Activated CD8-positive, alpha-beta T cell treated with anti-CD3 and anti-CD28 coated beads for 36 hours (primary cell): ENCODE data around the gene ZBP1. TPM values are rescaled to one million over a fixed set of nuclear protein-coding genes. Genes with fewer than 3 reads are reported as not detected.
A peak's percentile ranks its signal among the peaks of the same experiment; 100 is the strongest.

ENCODE experiments used
- ATAC-seq: fragments of 200-7000 bp; cut with Tn5 transposase; one replicate; pipeline ENCODE4 v1.10.0; 2021; ENCODE audit warnings: mild to moderate bottlenecking, moderate library complexity
- CTCF ChIA-PET: fragments of 350-600 bp; sonication (Branson Sonifier 250); formaldehyde crosslinking; loops from one replicate; lab custom pipeline; 2021; ENCODE audit warnings: antibody characterized with exemption; lab: Charles Lee
- POLR2A ChIA-PET: fragments of 350-600 bp; sonication (Branson Sonifier 250); formaldehyde crosslinking; loops from one replicate; lab custom pipeline; 2021; ENCODE audit warnings: antibody characterized with exemption; lab: Charles Lee
- DNase-seq: peaks from one replicate; pipeline ENCODE4 v3.0.0-alpha.2; 2020
- H3K27ac Mint-ChIP-seq: one replicate; pipeline ENCODE4 v1.8.0; 2021; ENCODE audit warnings: mild to moderate bottlenecking, mixed read lengths
- H3K27me3 Mint-ChIP-seq: one replicate; pipeline ENCODE4 v1.8.0; 2021; ENCODE audit warnings: mixed read lengths
- H3K36me3 Mint-ChIP-seq: one replicate; pipeline ENCODE4 v1.8.0; 2021; ENCODE audit warnings: low read depth, mixed read lengths
- H3K4me1 Mint-ChIP-seq: one replicate; pipeline ENCODE4 v1.8.0; 2021; ENCODE audit warnings: low read depth, mixed read lengths
- H3K4me3 Mint-ChIP-seq: one replicate; pipeline ENCODE4 v1.8.0; 2021; ENCODE audit warnings: mild to moderate bottlenecking, moderate library complexity, mixed read lengths
- H3K9me3 Mint-ChIP-seq: one replicate; pipeline ENCODE4 v1.8.0; 2021; ENCODE audit warnings: mixed read lengths
- CTCF ChIP-seq: fragments of 200-600 bp; IDR thresholded peaks from one replicate; pipeline ENCODE4 v1.8.0; 2022; ENCODE audit warnings: antibody characterized with exemption, mild to moderate bottlenecking
- intact Hi-C: fragments of 100-400 bp; cut with micrococcal nuclease; formaldehyde crosslinking; loops from one replicate; pipeline ENCODE4 v1.10.0; 2022
- total RNA-seq, 2 experiments: library from RNA; stranded (reverse); gene quantifications; one replicate each; pipeline ENCODE4 v1.2.3, GENCODE V29; 2021

Gene ZBP1
- total RNA-seq, 2 experiments from 2014 or later, result 0.11 to 0.56 TPM

- intact Hi-C loops, result loop anchor here (10.0 kb wide), 1 partner anchor 45 kb away; no protein-coding TSS in a partner anchor
- no peaks in the 10 kb centered on the region for H3K9me3 Mint-ChIP-seq
- H3K27ac Mint-ChIP-seq, result no peak overlapping the region
- POLR2A ChIA-PET, result no interaction called here
- no peak overlapping the region for H3K4me3 Mint-ChIP-seq
- peak; percentile 27 for TF ChIP-seq CTCF
- ATAC-seq (no peak), DNase-seq (no peak)
- H3K36me3 Mint-ChIP-seq, result no peaks in the 10 kb centered on the region
- H3K4me1 Mint-ChIP-seq, result peaks cover 12% of the 10 kb centered on the region
- H3K27me3 Mint-ChIP-seq, result no peaks in the 10 kb centered on the region
- CTCF ChIA-PET, result interaction anchor here (0.9 to 2.4 kb wide), 3 partner anchors 10 to 228 kb away, joined by 3 to 6 read pairs (median 3); no protein-coding TSS in a partner anchor
Measured at GRCh38 chr20:57609842-57610167, 10.4 kb downstream of the ZBP1 start.

GRCh38 chr20:57609086-57609841 is 11.0 kb downstream of the ZBP1 start:
- DNase-seq, result no peak
- Mint-ChIP-seq H3K9me3 (no peaks in the 10 kb centered on the region), H3K27me3 (no peaks in the 10 kb centered on the region), H3K4me1 (peaks cover 17% of the 10 kb centered on the region), H3K27ac (no peak overlapping the region), H3K36me3 (no peaks in the 10 kb centered on the region), H3K4me3 (no peak overlapping the region)
- no peak for TF ChIP-seq CTCF
- CTCF ChIA-PET, result interaction anchor here (0.9 to 2.4 kb wide), 2 partner anchors 111 to 227 kb away, joined by 3 to 6 read pairs; no protein-coding TSS in a partner anchor
- ATAC-seq, result no peak
- intact Hi-C loops, result loop anchor here (10.0 kb wide), 1 partner anchor 46 kb away; no protein-coding TSS in a partner anchor
- POLR2A ChIA-PET, result no interaction called here

- ATAC-seq (no peak), DNase-seq (no peak)
- Mint-ChIP-seq H3K36me3 (no peaks in the 10 kb centered on the region), H3K9me3 (no peaks in the 10 kb centered on the region), H3K27me3 (no peaks in the 10 kb centered on the region), H3K4me1 (peaks cover 18% of the 10 kb centered on the region), H3K4me3 (no peak overlapping the region), H3K27ac (no peak overlapping the region)
- intact Hi-C loops, result loop anchor here (10.0 kb wide), 1 partner anchor 46 kb away; no protein-coding TSS in a partner anchor
- ChIA-PET CTCF (no interaction called here), POLR2A (no interaction called here)
- TF ChIP-seq CTCF, result no peak
Measured at GRCh38 chr20:57608516-57608915, 11.7 kb downstream of the ZBP1 start.

GRCh38 chr20:57605878-57606277 is 14.3 kb downstream of the ZBP1 start:
- POLR2A ChIA-PET, result interaction anchor here (1.0 kb wide), 1 partner anchor 12 kb away, joined by 3 read pairs; no protein-coding TSS in a partner anchor
- Mint-ChIP-seq H3K4me3 (no peak overlapping the region), H3K27ac (no peak overlapping the region), H3K36me3 (no peaks in the 10 kb centered on the region), H3K4me1 (peaks cover 18% of the 10 kb centered on the region), H3K9me3 (no peaks in the 10 kb centered on the region), H3K27me3 (no peaks in the 10 kb centered on the region)
- CTCF ChIA-PET, result interaction anchor here (0.7 to 2.9 kb wide), 6 partner anchors 10 to 59 kb away, joined by 3 to 26 read pairs (median 4); partner anchors contain the start of gene ZBP1
- DNase-seq, result no peak
- TF ChIP-seq CTCF, result no peak
- intact Hi-C loops, result loop anchor here (10.0 kb wide), 1 partner anchor 49 kb away; no protein-coding TSS in a partner anchor
- no peak for ATAC-seq

GRCh38 chr20:57605045-57605444 is 15.2 kb downstream of the ZBP1 start:
- no peak for TF ChIP-seq CTCF
- ChIA-PET CTCF (interaction anchor here (1.0 kb wide), 1 partner anchor 9 kb away, joined by 4 read pairs; no protein-coding TSS in a partner anchor), POLR2A (no interaction called here)
- DNase-seq, result no peak
- H3K27me3 Mint-ChIP-seq, result no peaks in the 10 kb centered on the region
- H3K9me3 Mint-ChIP-seq, result no peaks in the 10 kb centered on the region
- intact Hi-C loops, result loop anchor here (10.0 kb wide), 1 partner anchor 50 kb away; no protein-coding TSS in a partner anchor
- no peak overlapping the region for H3K4me3 Mint-ChIP-seq
- no peak overlapping the region for H3K27ac Mint-ChIP-seq
- ATAC-seq, result peak; percentile 55
- H3K36me3 Mint-ChIP-seq, result no peaks in the 10 kb centered on the region
- peaks cover 20% of the 10 kb centered on the region for H3K4me1 Mint-ChIP-seq
